Fibroblast of skin of abdomen (primary cell): Measurements from ENCODE around the gene XPR1.
A peak's percentile ranks its signal among the peaks of the same experiment; 100 is the strongest.

Experiments used
- DNase-seq: peaks from one replicate; pipeline ENCODE4 v3.0.0-alpha.2; 2013

Gene XPR1

GRCh38 chr1:180893614-180894013 lies 261.8 kb downstream of the XPR1 start:
- no peak for DNase-seq

GRCh38 chr1:180896161-180896560 lies 264.3 kb downstream of the XPR1 start:
- DNase-seq = no peak

GRCh38 chr1:180898441-180899219 lies 266.8 kb downstream of the XPR1 start:
- peak; percentile 20 for DNase-seq

GRCh38 chr1:180899262-180899661 lies 267.4 kb downstream of the XPR1 start:
- peak; percentile 45 for DNase-seq

GRCh38 chr1:180901076-180901990 lies 269.5 kb downstream of the XPR1 start:
- no peak for DNase-seq

GRCh38 chr1:180902541-180902940 lies 270.7 kb downstream of the XPR1 start:
- DNase-seq = no peak

GRCh38 chr1:180905927-180906326 lies 274.1 kb downstream of the XPR1 start:
- no peak for DNase-seq

- no peak for DNase-seq
These were observed 274.7 kb downstream of the XPR1 start for GRCh38 chr1:180906511-180906910.

- no peak for DNase-seq
These were observed 275.7 kb downstream of the XPR1 start for GRCh38 chr1:180907313-180908055.

- no peak for DNase-seq
These were observed 276.4 kb downstream of the XPR1 start for GRCh38 chr1:180908074-180908765.

GRCh38 chr1:180909005-180909414 lies 277.2 kb downstream of the XPR1 start:
- DNase-seq = no peak

- DNase-seq = no peak
These were observed 277.7 kb downstream of the XPR1 start for GRCh38 chr1:180909462-180909976.

- DNase-seq = peak; percentile 49
These were observed 279.9 kb downstream of the XPR1 start for GRCh38 chr1:180911640-180912191.

- peak; percentile 57 for DNase-seq
These were observed 280.5 kb downstream of the XPR1 start for GRCh38 chr1:180912211-180912800.

GRCh38 chr1:180912801-180913565 lies 281.2 kb downstream of the XPR1 start, which contains the start of gene KIAA1614:
TSS of gene KIAA1614 (plus strand) at chr1:180912897. CDS start at chr1:180913244, 347 bp downstream.
- peak; percentile 54 for DNase-seq

- DNase-seq = no peak
These were observed 283.7 kb downstream of the XPR1 start for GRCh38 chr1:180915426-180915965.

GRCh38 chr1:180916012-180916770 lies 284.4 kb downstream of the XPR1 start:
- DNase-seq = no peak

GRCh38 chr1:180916771-180917170 lies 284.9 kb downstream of the XPR1 start:
- no peak for DNase-seq
